NOMO-1 treated with DMSO at 0.1 percent for 48 hours (cell line): ENCODE results near the gene PALLD.

Source experiments
- DNase-seq: peaks from one replicate; lab custom pipeline; 2025; ENCODE audit not compliant: unreplicated experiment; lab: John Stamatoyannopoulos, UW

The PALLD gene

GRCh38 chr4:168886351-168886750, 389.5 kb downstream of the PALLD start:
- no peak for DNase-seq

GRCh38 chr4:168887809-168888208, 391.0 kb downstream of the PALLD start:
- no peak for DNase-seq

GRCh38 chr4:168888715-168889215, 391.9 kb downstream of the PALLD start:
- no peak for DNase-seq

GRCh38 chr4:168891086-168891485, 394.2 kb downstream of the PALLD start:
- DNase-seq: no peak

GRCh38 chr4:168891688-168892087, 394.8 kb downstream of the PALLD start:
- no peak for DNase-seq

GRCh38 chr4:168892475-168892874, 395.6 kb downstream of the PALLD start:
- DNase-seq: no peak

- no peak for DNase-seq
These were observed 396.4 kb downstream of the PALLD start for GRCh38 chr4:168893205-168893604.

- no peak for DNase-seq
These were observed 397.0 kb downstream of the PALLD start for GRCh38 chr4:168893807-168894206.

GRCh38 chr4:168900080-168900479, 403.2 kb downstream of the PALLD start:
- DNase-seq: peak; percentile 15

- DNase-seq: no peak
These were observed 410.4 kb downstream of the PALLD start for GRCh38 chr4:168907119-168907698.

- no peak for DNase-seq
These were observed 411.2 kb downstream of the PALLD start for GRCh38 chr4:168908093-168908492.

GRCh38 chr4:168908851-168909273, 412.0 kb downstream of the PALLD start:
- no peak for DNase-seq

- no peak for DNase-seq
These were observed 417.2 kb downstream of the PALLD start for GRCh38 chr4:168914095-168914494.

- DNase-seq: peak; percentile 34
These were observed 420.4 kb downstream of the PALLD start for GRCh38 chr4:168917138-168917779.

- no peak for DNase-seq
These were observed 423.0 kb downstream of the PALLD start for GRCh38 chr4:168919706-168920324.

GRCh38 chr4:168920441-168921065, 423.7 kb downstream of the PALLD start:
- DNase-seq: no peak

- DNase-seq: peak; percentile 47
These were observed 426.8 kb downstream of the PALLD start for GRCh38 chr4:168923526-168924194.

GRCh38 chr4:168924667-168925066, 427.8 kb downstream of the PALLD start:
- no peak for DNase-seq

- no peak for DNase-seq
These were observed 429.1 kb downstream of the PALLD start for GRCh38 chr4:168925789-168926490.

- no peak for DNase-seq
These were observed 431.5 kb downstream of the PALLD start for GRCh38 chr4:168928346-168928745.

- no peak for DNase-seq
These were observed 432.0 kb downstream of the PALLD start for GRCh38 chr4:168928875-168929274.
